Measurements from ENCODE around the gene MTX2.

Gene MTX2

GRCh38 chr2:176270100-176270750, 983 bp downstream of the MTX2 start:
- TF ChIP-seq, protein P1, sequence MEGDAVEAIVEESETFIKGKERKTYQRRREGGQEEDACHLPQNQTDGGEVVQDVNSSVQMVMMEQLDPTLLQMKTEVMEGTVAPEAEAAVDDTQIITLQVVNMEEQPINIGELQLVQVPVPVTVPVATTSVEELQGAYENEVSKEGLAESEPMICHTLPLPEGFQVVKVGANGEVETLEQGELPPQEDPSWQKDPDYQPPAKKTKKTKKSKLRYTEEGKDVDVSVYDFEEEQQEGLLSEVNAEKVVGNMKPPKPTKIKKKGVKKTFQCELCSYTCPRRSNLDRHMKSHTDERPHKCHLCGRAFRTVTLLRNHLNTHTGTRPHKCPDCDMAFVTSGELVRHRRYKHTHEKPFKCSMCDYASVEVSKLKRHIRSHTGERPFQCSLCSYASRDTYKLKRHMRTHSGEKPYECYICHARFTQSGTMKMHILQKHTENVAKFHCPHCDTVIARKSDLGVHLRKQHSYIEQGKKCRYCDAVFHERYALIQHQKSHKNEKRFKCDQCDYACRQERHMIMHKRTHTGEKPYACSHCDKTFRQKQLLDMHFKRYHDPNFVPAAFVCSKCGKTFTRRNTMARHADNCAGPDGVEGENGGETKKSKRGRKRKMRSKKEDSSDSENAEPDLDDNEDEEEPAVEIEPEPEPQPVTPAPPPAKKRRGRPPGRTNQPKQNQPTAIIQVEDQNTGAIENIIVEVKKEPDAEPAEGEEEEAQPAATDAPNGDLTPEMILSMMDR (conservative IDR thresholded peaks at IDR 0.05): no peak
- H3K27ac ChIP-seq: peak overlapping the region; percentile 90

- no peak overlapping the region for H3K27ac ChIP-seq
- TF ChIP-seq, protein P1 (conservative IDR thresholded peaks at IDR 0.05): no peak
These were observed 3.7 kb downstream of the MTX2 start for GRCh38 chr2:176272870-176273459.

- no peak overlapping the region for H3K27ac ChIP-seq
- TF ChIP-seq, protein P1 (conservative IDR thresholded peaks at IDR 0.05): no peak
These were observed 9.7 kb downstream of the MTX2 start for GRCh38 chr2:176278927-176279326.

DNA sequence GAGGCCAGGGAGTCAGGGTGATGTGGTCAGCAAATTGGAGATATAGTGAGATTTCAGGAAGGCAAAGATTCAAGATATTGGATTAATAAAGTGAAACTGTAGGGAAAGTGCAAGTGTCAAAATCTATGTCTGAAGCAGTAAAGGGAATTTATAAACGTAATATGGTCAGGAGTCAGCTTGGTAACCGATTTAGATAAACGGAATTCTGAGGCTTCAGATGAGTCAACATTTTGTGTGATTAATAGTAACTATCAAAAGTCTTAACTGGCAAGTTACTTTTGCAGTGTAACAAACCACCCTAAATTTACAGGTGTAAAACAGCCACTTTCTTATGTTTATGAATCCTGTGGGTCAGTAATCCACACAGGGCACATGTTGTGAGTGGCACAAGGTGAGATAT, 10.9 kb downstream of the MTX2 start:
- H3K27ac ChIP-seq: no peak overlapping the region
- TF ChIP-seq, protein P1 (conservative IDR thresholded peaks at IDR 0.05): no peak

GRCh38 chr2:176280867-176281658, 11.8 kb downstream of the MTX2 start:
- H3K27ac ChIP-seq: no peak overlapping the region
- TF ChIP-seq, protein P1 (conservative IDR thresholded peaks at IDR 0.05): no peak

DNA sequence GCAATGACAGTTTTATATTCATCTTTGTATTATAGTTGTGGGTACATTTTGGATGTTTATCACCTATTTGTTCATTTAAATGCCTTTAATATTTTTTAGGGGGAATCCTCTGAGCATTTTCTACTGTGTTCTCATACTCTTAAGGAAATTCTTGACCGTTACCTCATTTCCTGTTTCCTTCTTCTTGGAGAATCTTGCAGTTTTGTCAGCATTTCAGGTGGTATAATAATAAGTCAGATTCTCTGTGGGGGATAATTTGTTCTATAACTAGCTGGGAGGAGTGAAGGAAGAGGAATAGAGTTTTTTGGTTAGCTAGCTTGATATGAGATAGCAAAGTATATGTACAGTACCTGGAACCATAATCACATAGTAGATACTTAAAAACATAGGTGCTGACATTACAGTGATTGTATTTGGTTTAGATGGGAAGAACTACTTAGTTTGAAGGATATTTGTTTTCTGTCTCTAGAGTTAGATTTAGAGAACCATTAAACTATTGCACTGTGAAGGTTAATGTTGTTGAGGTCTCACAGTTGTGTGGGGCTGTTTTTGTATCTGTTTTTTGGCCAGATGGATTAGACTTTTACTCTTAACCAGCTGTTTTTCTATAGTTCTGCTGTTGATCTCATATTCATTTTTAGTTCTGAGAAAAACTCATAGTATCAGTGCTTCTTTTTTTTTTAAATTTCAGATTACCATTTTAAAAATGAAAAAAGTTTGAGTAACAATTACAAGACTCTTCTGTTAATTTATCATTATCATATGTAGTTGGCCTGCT, 14.2 kb downstream of the MTX2 start:
- H3K27ac ChIP-seq: no peak overlapping the region
- TF ChIP-seq, protein P1 (conservative IDR thresholded peaks at IDR 0.05): no peak

All from VCaP (cell line).